MCF 10A (cell line): ENCODE data around the gene OR51M1. TPM values are rescaled to one million over a fixed set of nuclear protein-coding genes. Genes with fewer than 3 reads are reported as not detected.
"Not testable (repeated sequence)": the region's sequence is repeated elsewhere in the genome, so short reads cannot be mapped to it uniquely, and the experiment has no call there.

Source experiments
- Bru-seq: library from RNA; stranded (reverse); fragments of 400-500 nt; gene quantifications from one replicate; lab custom pipeline; 2021; lab: Mats Ljungman, UMichigan
- BruChase-seq, 2 experiments: library from RNA; stranded (reverse); fragments of 400-500 nt; gene quantifications; one replicate each; lab custom pipeline; 2021; lab: Mats Ljungman, UMichigan
- BruUV-seq: library from RNA; stranded (reverse); fragments of 400-500 nt; replicated peaks from 2 replicates; lab custom pipeline; 2021; lab: Mats Ljungman, UMichigan
- CTCF ChIA-PET: fragments of 300-600 bp; sonication (Branson Sonifier 250); formaldehyde crosslinking; extraction: SDS; loops from one replicate; lab custom pipeline; 2021; ENCODE audit warnings: antibody characterized with exemption, inconsistent platforms; lab: Yijun Ruan, JAX
- POLR2A ChIA-PET: fragments of 300-600, 350-650 bp; sonication (Branson Sonifier 250); formaldehyde crosslinking; extraction: SDS; loops from one replicate; lab custom pipeline; 2020; ENCODE audit warnings: antibody characterized with exemption, inconsistent platforms; lab: Yijun Ruan, JAX
- DNase-seq: peaks from one replicate; pipeline ENCODE4 v3.0.0-alpha.2; 2018; ENCODE audit not compliant: unreplicated experiment
- H3K27ac Mint-ChIP-seq: one replicate; pipeline ENCODE4 v1.8.0; 2022; ENCODE audit warnings: mild to moderate bottlenecking, low read depth, mixed read lengths; ENCODE audit not compliant: unreplicated experiment
- H3K27me3 Mint-ChIP-seq: one replicate; pipeline ENCODE4 v1.8.0; 2022; ENCODE audit warnings: mixed read lengths; ENCODE audit not compliant: insufficient read depth, unreplicated experiment
- H3K36me3 Mint-ChIP-seq: one replicate; pipeline ENCODE4 v1.8.0; 2022; ENCODE audit warnings: mild to moderate bottlenecking, moderate library complexity, mixed read lengths; ENCODE audit not compliant: insufficient read depth, unreplicated experiment
- H3K4me1 Mint-ChIP-seq: one replicate; pipeline ENCODE4 v1.8.0; 2022; ENCODE audit warnings: mixed read lengths; ENCODE audit not compliant: insufficient read depth, unreplicated experiment
- H3K4me3 Mint-ChIP-seq: one replicate; pipeline ENCODE4 v1.8.0; 2022; ENCODE audit warnings: mild to moderate bottlenecking, moderate library complexity, mixed read lengths; ENCODE audit not compliant: unreplicated experiment
- H3K9me3 Mint-ChIP-seq: one replicate; pipeline ENCODE4 v1.8.0; 2022; ENCODE audit warnings: mixed read lengths; ENCODE audit not compliant: unreplicated experiment
- intact Hi-C: fragments of 100-400 bp; cut with micrococcal nuclease; formaldehyde crosslinking; loops from 2 replicates; pipeline ENCODE4 v1.14.1; 2022
- long read RNA-seq: library from polyadenylated mRNA; stranded (forward); transcript quantifications from one replicate; pipeline ENCODE4 v2.0.0, GENCODE V29; 2022
- total RNA-seq: library from RNA; stranded (reverse); gene quantifications from 2 replicates; pipeline ENCODE4 v1.2.3, GENCODE V29; 2022
- TF ChIP-seq, protein P1 (sequence below): fragments of 200-600 bp; IDR thresholded peaks from one replicate; pipeline ENCODE4 v1.8.0; 2022; ENCODE audit warnings: antibody characterized with exemption, mild to moderate bottlenecking; ENCODE audit not compliant: unreplicated experiment

OR51M1 gene, protein sequence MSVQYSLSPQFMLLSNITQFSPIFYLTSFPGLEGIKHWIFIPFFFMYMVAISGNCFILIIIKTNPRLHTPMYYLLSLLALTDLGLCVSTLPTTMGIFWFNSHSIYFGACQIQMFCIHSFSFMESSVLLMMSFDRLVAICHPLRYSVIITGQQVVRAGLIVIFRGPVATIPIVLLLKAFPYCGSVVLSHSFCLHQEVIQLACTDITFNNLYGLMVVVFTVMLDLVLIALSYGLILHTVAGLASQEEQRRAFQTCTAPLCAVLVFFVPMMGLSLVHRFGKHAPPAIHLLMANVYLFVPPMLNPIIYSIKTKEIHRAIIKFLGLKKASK
- total RNA-seq (not detected in 2 replicates), Bru-seq, nascent RNA (not detected), BruChase-seq, experiment 1, labeled RNA remaining after a 6-hour chase (not detected), BruChase-seq, experiment 2, labeled RNA remaining after a 2-hour chase (not detected)
- long read RNA-seq, result 0 reads

DNA sequence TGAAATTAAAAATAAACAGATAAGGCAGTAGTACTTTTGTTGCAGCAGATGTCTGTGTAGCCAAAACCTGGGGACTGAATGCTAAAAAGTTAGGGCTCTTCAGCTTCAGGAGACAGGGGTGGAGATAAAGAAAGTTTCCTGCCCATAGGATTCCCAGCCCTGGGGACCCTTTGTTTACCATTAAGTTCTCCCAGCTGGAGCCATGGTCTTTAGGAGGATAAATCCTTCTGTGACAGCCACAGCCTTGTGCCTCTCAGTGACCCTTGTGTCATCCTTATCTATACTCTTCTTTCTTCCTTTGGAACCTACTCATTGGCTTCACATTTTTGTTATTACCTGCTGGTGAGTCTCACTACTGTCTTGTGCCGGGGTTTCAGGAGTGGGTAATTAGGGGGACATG, at the start of gene OR51M1:
Gene OR51M1 (plus strand): TSS at position 237 of the 400 bp plus-strand sequence. CDS start 5,587 bp downstream, outside the sequence.
- TF ChIP-seq, protein P1, sequence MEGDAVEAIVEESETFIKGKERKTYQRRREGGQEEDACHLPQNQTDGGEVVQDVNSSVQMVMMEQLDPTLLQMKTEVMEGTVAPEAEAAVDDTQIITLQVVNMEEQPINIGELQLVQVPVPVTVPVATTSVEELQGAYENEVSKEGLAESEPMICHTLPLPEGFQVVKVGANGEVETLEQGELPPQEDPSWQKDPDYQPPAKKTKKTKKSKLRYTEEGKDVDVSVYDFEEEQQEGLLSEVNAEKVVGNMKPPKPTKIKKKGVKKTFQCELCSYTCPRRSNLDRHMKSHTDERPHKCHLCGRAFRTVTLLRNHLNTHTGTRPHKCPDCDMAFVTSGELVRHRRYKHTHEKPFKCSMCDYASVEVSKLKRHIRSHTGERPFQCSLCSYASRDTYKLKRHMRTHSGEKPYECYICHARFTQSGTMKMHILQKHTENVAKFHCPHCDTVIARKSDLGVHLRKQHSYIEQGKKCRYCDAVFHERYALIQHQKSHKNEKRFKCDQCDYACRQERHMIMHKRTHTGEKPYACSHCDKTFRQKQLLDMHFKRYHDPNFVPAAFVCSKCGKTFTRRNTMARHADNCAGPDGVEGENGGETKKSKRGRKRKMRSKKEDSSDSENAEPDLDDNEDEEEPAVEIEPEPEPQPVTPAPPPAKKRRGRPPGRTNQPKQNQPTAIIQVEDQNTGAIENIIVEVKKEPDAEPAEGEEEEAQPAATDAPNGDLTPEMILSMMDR, result no peak
- Mint-ChIP-seq H3K36me3 (no peaks in the 10 kb centered on the region), H3K27ac (no peak within 1 kb of the TSS), H3K4me1 (no peaks in the 10 kb centered on the region), H3K27me3 (peaks cover 23% of the 10 kb centered on the region), H3K9me3 (no peaks in the 10 kb centered on the region), H3K4me3 (no peak within 1 kb of the TSS)
- no peak for DNase-seq
- CTCF ChIA-PET, result interaction anchor here (0.7 kb wide), 1 partner anchor 153 kb away, joined by 3 read pairs; no protein-coding TSS in a partner anchor
- POLR2A ChIA-PET, result no interaction called here
- intact Hi-C loops, result loop anchor here (10.0 kb wide), 1 partner anchor 1199 kb away; no protein-coding TSS in a partner anchor
- BruUV-seq, result no TSS peak

DNA sequence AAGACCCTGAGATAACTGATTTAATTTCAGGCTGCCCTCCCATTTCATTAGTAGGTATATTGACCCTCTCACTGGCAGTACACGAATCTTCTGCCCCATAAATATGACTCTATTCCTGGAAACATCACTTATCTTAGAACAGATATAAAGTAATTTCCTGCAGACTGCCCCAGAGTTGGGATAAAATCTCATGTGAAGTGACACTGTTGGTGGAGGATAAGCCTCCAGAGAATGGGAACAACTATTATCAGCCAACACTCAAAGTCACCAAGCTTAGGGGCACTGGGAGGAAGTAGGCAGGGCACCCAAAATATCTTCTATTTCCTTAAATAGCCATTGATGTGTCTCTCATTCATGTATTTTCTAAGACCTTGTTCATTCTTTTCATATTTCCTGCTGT, 48.4 kb upstream of the OR51M1 start:
- TF ChIP-seq, protein P1, result no peak
- Mint-ChIP-seq H3K9me3 (no peaks in the 10 kb centered on the region), H3K27me3 (peaks cover 24% of the 10 kb centered on the region), H3K36me3 (no peaks in the 10 kb centered on the region), H3K4me3 (no peak overlapping the region), H3K4me1 (no peaks in the 10 kb centered on the region), H3K27ac (no peak overlapping the region)
- BruUV-seq, result no TSS peak
- POLR2A ChIA-PET, result no interaction called here
- no peak for DNase-seq
- intact Hi-C loops, result no loop called here
- CTCF ChIA-PET, result interaction anchor here (0.6 kb wide), 1 partner anchor 47 kb away, joined by 3 read pairs; no protein-coding TSS in a partner anchor

DNA sequence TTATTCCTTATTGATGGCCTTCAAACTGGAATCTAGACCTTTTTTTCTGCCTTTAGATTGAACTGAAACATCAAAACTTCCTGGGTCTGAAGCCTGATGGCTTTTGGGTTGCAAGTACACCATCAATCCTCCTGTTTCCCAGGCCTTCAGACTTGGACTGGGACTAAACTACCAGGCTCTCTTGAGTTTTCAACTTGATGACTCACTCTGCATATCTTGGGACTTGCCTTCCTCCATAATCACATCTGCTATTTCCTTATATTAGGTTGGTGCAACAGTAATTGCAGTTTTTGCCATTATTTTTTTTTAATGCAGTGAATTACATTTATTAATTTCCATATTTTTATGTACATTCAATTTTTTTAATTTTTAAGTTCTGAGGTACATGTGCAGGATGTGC, 47.3 kb upstream of the OR51M1 start:
- Mint-ChIP-seq H3K9me3 (no peaks in the 10 kb centered on the region), H3K27me3 (peaks cover 25% of the 10 kb centered on the region), H3K4me3 (no peak overlapping the region), H3K36me3 (no peaks in the 10 kb centered on the region), H3K27ac (no peak overlapping the region), H3K4me1 (no peaks in the 10 kb centered on the region)
- intact Hi-C loops, result no loop called here
- DNase-seq, result no peak
- BruUV-seq, result no TSS peak
- ChIA-PET CTCF (no interaction called here), POLR2A (interaction anchor here (0.6 kb wide), 1 partner anchor 109 kb away, joined by 3 read pairs; no protein-coding TSS in a partner anchor)
- TF ChIP-seq, protein P1, result no peak

DNA sequence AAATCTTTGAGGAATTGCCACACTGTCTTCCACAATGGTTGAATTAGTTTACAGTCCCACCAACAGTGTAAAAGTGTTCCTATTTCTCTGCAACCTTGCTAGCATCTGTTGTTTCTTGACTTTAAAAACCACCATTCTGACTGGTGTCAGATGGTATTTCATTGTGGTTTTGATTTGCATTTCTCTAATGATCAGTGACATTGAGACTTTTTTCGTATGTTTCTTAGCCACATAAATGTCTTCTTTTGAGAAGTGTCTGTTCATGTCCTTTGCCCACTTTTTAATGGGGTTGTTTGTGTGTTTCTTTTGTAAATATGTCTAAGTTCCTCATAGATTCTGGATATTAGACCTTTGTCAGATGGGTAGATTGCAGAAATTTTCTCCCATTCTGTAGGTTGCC, 46.4 kb upstream of the OR51M1 start:
- intact Hi-C loops, CTCF ChIA-PET, H3K4me1 Mint-ChIP-seq, H3K9me3 Mint-ChIP-seq, H3K27ac Mint-ChIP-seq, H3K4me3 Mint-ChIP-seq, H3K36me3 Mint-ChIP-seq, DNase-seq, POLR2A ChIA-PET, BruUV-seq: not testable (repeated sequence)
- H3K27me3 Mint-ChIP-seq, result peaks cover 25% of the 10 kb centered on the region
